HEK293 (cell line): ENCODE data around the gene EPHA2.

Experiments used
- REST ChIP-seq: fragments of 450-650 bp; formaldehyde crosslinking; IDR thresholded peaks from 2 replicates; pipeline ENCODE4 v1.5.1; 2016; ENCODE audit warnings: missing biosample characterization, missing genetic modification characterization
- TF ChIP-seq, protein P1 (sequence below): fragments of 450-650 bp; formaldehyde crosslinking; IDR thresholded peaks from 2 replicates; pipeline ENCODE4 v1.5.1; 2016; ENCODE audit warnings: missing biosample characterization, missing genetic modification characterization

DNA sequence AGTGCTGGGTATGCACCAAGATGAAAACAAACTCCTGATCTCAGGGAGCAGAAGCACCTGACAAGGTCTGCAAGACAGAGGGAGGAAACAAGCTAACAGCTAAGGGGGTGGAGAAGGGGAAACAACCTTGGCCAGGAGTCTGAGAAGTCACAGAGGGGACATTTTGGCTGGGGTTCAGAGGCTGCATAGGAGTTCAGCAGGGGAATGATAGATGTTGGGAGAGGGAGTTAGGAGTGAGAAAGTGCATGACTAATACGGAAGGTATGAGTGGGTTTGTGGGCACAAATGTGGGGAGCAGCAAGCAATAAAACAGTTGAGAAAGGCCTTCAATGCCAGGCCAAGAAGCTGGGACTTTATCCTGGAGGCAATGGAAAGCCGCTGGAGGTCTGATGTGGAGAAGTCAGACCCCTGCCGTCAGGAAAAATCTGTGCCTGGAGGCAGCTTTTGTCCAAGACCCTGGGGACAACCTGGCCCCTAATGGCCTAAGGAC is 16.4 kb downstream of the EPHA2 start:
- no peak for TF ChIP-seq REST (tag by site-specific recombination)
- TF ChIP-seq, protein P1, sequence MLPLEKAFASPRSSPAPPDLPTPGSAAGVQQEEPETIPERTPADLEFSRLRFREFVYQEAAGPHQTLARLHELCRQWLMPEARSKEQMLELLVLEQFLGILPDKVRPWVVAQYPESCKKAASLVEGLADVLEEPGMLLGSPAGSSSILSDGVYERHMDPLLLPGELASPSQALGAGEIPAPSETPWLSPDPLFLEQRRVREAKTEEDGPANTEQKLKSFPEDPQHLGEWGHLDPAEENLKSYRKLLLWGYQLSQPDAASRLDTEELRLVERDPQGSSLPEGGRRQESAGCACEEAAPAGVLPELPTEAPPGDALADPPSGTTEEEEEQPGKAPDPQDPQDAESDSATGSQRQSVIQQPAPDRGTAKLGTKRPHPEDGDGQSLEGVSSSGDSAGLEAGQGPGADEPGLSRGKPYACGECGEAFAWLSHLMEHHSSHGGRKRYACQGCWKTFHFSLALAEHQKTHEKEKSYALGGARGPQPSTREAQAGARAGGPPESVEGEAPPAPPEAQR: no peak
